Limb (tissue), 2 donors: Measurements from ENCODE around the gene SELENBP1.

Experiments
- DNase-seq, 2 donors: peaks; one replicate each; pipeline ENCODE4 v3.0.0-alpha.2; 2016; ENCODE audit errors: extremely low spot score in 2 of 2

The SELENBP1 gene

DNA sequence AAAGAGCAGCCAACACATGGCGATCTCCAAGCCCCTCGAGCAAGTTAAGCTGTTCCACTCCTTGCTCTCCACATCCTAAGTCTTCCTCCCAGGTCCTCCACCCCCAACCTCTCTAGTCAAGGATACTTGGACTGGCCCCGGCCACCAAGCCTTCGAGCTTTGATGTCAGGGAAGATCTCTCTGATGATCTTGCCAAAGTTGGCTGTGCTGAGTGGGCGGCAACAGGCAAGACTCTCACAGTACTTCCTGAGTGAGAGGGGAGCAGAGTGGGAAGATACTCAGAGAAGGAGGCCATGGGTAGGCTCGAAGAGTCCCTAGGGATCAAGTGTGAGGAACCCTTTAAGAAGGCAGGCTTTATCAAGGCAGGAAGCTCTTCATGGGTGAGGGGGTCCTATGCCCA lies 28.2 kb downstream of the SELENBP1 start:
- DNase-seq, result no peak

DNA sequence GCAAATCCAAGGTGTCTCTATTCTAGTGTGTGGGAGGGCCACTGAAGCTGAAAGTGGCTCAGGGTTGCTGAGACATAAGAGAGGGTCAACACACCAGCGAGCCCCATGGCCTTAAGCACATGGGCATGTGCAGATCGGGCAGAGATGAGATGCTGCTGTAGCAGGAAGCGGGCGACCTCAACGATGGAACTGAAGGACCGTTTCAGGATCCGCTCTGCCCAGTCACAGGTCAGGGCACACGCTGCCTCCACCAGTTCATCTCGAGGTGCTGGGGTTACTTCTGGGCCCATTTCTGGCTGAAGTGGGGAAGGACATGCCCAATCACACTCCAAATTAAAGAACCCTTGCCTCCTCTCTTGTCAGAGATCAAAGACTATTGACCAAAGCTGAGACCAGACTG lies 28.9 kb downstream of the SELENBP1 start:
- DNase-seq, result no peak

DNA sequence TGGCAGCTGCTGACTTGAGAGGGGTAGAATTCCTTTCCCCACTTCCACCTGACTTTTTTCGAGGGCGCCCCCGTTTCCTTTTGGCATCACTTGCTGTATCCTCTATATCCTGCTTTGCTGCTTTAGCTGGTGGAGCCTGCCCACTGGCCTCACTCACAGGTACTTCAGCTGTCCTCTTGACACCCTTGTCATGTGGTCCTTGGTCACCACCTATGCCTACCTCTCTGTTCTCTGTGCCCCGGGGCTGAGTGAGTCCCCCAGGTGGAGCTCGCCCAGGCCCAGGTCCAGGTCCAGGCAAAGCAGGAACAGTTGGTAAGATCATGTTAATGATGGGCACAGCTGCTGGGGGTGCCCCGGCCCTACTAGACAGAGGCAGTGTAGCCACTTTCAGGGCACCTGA lies 29.9 kb downstream of the SELENBP1 start:
- DNase-seq, result no peak

DNA sequence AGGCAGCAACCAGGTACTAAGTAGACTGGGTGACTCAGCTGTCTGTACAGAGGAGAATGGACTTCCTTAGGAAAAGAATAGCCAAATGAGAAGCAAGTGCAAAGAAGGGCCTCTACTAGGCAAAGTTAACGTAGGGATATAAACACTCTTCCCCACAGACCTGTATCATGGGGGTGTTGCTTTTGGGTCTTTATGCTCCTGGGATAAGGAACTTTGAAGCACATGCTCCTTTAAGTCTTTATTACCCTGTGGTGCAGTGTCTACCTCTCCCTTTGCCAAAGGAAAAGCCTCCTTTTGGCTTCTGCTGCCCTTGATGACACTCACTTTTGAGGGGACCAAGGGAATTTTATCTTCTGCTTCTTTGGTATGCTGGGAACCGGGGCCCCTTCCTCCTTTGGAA lies 30.5 kb downstream of the SELENBP1 start:
- no peak for DNase-seq

DNA sequence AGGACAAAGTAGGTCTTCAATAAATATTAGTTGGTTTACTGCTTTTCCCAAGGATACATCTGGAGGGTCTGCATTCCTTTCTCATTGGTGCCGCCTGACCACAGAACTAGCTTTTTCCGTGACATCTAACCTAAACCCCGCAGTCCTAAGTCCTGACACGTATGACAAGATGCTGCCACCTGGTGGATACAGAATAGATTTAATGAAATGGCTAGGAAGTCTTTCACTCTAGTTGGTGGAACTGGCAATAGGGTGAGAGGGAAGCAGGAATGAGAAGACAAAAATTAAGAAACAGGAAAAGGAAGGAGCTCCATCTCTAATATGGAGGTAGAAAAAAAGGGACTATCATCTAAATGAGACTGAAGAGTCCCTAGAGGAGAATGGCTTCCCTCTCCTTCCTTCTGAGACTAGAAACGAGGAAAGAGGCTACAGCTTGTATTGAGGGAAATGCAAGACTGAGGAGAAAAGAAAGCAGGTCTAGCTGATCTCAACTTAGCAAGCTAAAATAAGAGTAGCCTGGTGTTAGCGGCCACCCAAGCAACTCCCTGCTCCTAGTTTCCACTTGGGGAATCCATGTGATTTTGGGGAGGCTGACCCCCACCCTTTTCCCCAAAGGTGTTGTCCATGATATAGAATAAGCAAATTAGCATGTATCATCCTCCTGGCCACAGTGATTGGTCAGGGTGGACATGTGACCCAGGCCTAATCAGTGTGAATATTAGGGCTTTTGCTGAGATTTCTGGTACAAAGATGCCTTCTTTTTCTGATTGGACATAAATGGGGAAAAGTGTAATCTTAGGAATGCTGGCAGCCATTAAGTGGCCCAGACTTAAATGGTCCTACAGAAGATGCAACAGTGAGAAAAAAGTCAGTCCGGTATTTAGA lies 31.4 kb downstream of the SELENBP1 start:
- DNase-seq, result peak in 1 of 2 donors; percentile 92

DNA sequence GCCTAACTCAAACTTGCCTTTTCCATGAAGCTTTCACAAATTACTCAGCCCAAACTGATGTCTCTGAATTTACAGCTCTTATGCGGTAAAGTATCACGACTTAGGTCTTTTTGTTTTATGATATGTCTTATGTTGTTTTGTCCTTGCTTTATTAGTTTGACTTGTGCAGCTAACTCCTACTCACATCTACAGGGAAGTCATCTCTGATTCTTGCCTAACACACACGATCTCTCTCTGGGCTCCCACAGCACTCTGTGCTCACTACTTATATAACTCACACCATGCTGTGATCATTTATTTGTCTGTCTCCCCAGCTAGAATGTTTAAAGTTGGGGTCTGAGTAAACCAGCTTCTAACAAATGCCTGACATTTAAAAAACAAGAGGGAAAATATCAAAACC lies 35.9 kb downstream of the SELENBP1 start:
- no peak for DNase-seq

DNA sequence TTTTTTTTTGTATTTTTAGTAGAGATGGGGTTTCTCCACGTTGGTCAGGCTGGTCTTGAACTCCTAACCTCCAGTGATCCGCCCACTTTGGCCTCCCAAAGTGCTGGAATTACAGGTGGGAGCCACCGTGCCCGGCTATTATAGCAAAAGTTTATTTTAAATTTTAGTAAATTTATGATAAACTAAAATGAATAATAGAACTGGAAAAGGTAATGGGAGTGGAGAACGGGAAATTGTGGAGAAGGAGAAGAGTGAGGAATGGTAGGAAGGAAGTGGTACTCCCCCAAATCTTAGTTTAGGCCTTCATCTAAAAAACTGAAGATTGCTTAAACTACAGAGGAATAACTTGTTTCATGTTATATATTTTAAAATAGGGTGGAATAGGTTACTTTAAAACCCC lies 37.7 kb downstream of the SELENBP1 start:
- DNase-seq, result no peak

DNA sequence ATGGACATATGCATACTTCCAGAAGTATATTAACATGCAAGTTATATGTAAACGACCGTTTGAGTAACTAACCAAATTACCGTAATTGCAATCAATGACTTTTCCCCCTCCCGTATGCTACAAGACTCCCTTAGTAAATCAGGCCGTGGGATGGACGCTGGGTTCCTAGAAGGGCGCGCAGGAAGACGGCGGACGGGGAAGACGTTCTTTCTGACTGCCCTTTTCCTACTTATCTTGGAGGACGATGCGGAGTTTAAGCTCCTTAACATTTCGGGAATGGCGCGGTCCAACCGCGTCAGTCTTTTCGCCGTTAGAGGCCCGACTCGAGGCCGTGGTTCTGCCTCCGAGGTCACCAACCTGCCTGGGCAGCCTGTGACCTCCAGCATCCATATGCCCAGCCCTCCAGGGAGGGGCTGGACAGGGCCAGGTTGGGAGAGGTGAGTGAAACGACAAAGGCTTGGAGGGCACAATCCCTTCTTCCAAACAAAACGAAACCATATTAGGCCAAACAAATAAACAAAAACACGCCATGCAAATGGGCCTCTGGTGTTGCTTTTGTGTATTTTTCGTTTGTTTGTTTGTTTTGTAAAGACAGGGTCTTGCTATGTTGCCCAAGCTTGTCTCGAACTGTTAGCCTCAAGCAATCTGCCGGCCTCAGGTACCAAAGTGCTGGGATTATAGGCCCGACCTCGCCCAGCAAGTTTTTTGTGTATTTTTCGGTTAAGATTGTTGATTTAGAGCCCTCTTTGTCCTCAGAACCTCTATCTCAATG lies 44.4 kb downstream of the SELENBP1 start:
- no peak for DNase-seq

DNA sequence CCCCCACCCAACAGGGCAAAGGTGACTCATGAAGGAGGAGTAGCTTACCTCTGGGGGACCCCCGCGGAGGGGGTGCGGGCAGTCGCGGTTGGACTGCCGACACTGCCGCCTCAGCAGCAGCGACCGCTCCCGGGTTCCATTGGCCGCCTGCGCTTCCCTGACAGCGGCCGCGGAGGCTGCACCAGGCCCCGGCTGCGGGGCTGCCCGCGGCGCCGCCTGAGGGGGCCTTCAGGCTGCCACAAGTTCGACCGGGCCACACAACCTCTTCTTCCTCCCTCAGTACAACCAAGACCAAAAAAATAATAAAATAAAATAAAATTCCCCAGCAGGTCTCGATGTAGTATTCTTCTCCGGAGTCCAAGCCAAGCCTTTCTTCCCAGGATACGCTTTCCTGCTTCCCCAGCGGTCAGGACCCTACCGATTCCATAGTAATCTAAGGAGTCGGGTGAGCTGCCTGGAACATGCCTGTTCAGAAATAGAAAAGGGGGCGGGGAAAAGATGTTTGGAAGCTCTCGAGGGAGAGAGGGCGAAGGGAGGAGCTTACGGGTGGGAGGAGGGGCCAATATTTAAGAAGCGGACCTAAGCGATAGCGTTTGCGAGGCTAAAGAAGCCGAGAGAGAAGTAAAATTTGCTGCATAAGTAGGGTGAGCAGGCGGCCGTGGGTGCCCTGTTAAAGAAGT lies 45.1 kb downstream of the SELENBP1 start, which contains the start of gene PI4KB:
Gene PI4KB (minus strand): TSS at position 194 of the 680 bp plus-strand sequence. CDS start 10,935 bp downstream, outside the sequence.
- DNase-seq, result peak; percentile 93 to 98

DNA sequence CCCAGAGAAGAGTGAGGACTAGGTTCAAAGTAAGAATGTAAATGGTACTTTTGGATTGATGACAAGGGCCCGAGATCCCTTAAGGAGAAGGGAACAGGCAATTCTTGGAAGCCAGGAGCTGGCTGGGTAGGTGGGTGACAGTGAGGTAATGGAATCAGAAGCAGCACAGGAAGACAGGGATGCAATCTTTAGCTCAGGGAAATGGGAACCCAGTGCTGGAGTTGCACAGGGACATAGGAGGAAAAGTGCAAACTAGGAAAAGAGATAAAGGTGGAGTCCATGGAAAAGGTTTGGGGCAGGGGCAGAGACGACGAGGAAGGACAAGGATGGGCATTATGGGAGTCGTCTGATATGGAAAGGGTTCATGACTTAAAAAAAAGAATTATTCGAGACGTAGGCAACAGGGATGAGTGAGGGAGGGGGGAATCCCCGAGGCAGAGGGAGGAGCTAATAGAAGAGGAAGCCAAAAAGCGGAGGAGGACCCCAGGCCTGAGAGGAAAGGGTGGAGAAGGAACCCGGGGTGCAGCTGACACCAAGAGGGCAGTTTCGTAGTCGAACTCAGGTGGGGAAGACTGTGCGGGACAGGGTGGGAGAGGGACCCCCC lies 45.8 kb downstream of the SELENBP1 start:
- DNase-seq, result peak in 1 of 2 donors; percentile 49

DNA sequence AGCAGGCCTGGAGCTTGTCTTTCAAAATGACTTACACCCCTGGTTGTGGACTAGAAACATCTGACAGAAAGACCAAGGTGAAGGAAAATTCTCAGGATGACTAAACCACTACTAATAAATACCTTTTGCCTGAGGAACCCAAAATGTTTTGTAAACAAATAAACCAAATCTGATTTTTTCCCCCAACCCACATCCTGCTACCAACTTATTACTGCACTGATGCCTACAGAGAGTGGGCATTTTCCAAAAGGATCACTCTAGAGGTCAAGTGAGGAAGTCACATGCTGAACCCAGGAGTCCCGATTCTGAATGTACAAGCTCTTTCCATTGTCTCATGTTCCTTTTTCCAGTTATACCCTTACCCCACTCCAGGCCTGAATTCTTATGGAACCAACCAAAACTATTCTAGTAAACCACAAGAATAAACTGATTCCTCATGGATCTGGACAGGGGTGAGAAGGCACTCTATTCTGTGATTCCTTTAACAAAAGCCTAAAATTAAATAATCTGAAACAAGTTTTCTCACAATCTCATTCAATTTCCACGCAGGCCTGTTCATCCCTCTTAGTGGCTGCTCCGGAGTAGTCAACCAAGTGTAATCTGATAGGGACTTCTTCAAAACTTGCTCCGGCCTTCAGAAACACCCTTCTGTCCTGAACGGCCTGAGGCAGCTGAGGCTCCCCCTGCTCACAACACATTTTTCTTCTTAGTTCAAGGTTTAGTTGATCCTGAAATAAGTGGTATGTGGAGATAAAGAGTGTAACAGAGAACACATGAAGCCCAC lies 46.7 kb downstream of the SELENBP1 start:
- DNase-seq, result no peak

DNA sequence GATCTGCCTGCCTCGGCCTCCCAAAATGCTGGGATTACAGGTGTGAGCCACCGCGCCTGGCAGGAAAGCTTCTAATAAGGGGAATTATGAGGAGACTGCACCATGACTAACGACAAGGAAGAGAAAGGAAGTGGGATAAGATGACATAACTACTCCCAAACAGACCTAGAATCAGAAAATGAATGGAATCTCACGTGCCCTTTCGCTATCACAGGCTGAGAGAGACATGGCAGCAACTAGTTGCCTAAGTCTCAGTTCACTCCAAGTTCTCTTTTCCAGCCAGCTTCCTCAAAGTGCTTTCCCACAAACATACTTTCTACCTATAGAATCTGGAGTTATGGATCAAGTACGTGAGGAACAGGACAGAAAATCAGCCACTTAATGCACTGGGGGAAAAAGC lies 47.3 kb downstream of the SELENBP1 start:
- DNase-seq, result no peak

DNA sequence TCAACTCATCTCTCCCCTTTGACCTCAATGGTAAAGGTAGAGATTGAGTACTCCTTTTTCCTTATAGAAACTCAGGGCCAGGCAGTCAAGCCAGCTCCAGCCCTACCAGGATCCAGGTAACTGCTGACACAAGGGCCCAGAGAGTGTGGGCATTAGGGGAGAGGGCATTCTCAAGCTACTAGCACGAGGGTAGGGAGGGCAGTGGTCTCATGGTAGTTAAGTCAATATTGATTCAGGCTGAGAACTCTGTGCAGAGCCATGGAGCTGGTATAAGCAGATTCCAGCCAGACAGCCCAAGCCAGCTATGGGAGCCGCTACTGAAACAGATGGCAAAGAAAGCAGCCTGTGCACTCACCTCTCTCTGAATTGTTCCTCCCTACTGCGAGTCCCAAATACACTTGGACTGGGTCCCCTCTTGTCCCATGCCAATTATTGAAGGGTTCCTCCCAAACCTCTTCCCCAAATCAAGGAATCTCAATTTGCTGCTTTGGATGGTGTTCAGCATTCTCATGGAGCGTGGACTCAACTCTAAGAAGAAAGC lies 48.0 kb downstream of the SELENBP1 start:
- no peak for DNase-seq

DNA sequence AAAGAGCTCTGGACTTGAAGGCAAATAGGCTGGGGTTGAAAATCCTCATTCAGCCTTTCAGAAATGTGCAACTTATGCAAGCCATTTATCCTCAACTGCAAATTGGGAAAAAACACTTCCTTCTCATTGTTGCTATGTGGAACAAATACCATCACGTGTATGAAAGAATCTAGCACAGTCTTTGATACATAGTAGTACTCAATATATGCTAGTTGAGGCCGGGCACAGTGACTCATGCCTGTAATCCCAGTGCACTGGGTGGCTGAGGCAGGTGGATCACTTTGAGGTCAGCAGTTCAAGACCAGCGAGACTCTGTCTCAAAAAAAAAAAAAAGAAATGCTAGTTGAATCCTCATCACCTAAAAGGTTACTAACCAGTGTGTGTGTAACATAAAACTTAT lies 53.5 kb downstream of the SELENBP1 start:
- DNase-seq, result no peak

DNA sequence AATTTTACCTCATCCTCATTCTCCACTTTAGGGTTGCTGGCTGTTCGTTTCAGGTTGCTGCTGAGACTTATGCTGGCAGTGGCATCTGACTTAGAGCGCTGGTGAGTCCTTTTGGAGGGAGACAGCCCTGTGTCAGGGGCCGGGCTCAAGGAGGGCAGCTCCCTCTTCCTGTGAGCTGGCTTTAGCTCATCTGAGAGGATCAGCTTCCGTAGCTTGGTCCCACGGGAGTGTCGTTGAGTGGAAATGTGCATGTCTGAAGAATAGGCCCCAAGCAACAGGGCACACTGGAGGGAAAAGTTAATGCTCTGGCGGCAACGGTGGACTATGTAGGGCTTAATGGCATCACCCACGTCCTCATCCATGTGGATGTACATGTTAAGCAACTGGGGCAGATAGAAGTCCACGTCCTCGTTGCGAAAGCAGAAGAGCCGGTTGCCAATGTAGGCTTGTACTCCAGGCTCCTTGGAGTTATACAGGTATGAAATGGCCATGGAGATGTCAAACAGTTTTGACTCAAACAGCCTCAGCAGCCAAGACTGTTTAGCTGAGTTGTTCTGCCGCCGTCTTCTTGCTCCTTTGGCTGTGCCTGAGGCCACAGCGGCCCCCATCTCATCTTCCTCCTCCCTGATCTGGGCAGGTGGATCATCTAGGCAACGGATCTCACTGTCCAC lies 56.8 kb downstream of the SELENBP1 start:
- no peak for DNase-seq
